HepG2 (cell line): ENCODE measurements around the gene TNFAIP8L2. TPM values are rescaled to one million over a fixed set of nuclear protein-coding genes. Genes with fewer than 3 reads are reported as not detected.

Experiments used
- ASH2L ChIP-seq: fragments of 300-600, 200-600 bp; sonication (generic); IDR thresholded peaks from 2 replicates; pipeline ENCODE4 v1.7.0; 2017; ENCODE audit warnings: low read depth, mild to moderate bottlenecking, moderate library complexity, mixed read lengths, low read length; ENCODE audit not compliant: insufficient read length
- CCAR2 ChIP-seq: fragments of 200-400 bp; formaldehyde crosslinking; optimal IDR thresholded peaks from 2 replicates; pipeline ENCODE3; 2018; ENCODE audit warnings: low read depth, mild to moderate bottlenecking, low read length, moderate library complexity
- CEBPB ChIP-seq: IDR thresholded peaks from 2 replicates; pipeline ENCODE4 v1.6.1; 2011; ENCODE audit warnings: low read depth, low read length, improper control_type of control experiment, borderline replicate concordance
- CHCHD3 ChIP-seq: sonication (generic); formaldehyde crosslinking; IDR thresholded peaks from 2 replicates; pipeline ENCODE4 v1.8.0; 2022; ENCODE audit warnings: mild to moderate bottlenecking, missing genetic modification reagents, moderate library complexity
- FOSL2 ChIP-seq: sonication (generic); formaldehyde crosslinking; IDR thresholded peaks from 2 replicates; pipeline ENCODE4 v1.4.0; 2020; ENCODE audit warnings: missing genetic modification reagents
- HNF4A ChIP-seq: sonication (generic); formaldehyde crosslinking; IDR thresholded peaks from 2 replicates; pipeline ENCODE4 v1.4.0; 2020; ENCODE audit warnings: missing genetic modification reagents
- NFATC3 ChIP-seq: sonication (generic); formaldehyde crosslinking; IDR thresholded peaks from 2 replicates; pipeline ENCODE4 v1.5.1; 2020; ENCODE audit warnings: mild to moderate bottlenecking, missing genetic modification reagents
- PHF21A ChIP-seq: sonication (generic); formaldehyde crosslinking; IDR thresholded peaks from 2 replicates; pipeline ENCODE4 v1.5.0; 2020; ENCODE audit warnings: mild to moderate bottlenecking, missing genetic modification reagents
- POLR2A ChIP-seq, 2 experiments: IDR thresholded peaks; 2 replicates each; pipeline ENCODE4 v1.6.1; 2011; ENCODE audit warnings: low read depth in 2 of 2, low read length in 2 of 2, mild to moderate bottlenecking in 1 of 2, moderate library complexity in 1 of 2; ENCODE audit not compliant: insufficient read depth in 1 of 2
- PRDM15 ChIP-seq: sonication (generic); formaldehyde crosslinking; IDR thresholded peaks from 2 replicates; pipeline ENCODE4 v1.4.0; 2020; ENCODE audit warnings: missing genetic modification reagents
- SNAI1 ChIP-seq: sonication (generic); formaldehyde crosslinking; IDR thresholded peaks from 2 replicates; pipeline ENCODE4 v1.5.0; 2020; ENCODE audit warnings: mild to moderate bottlenecking, missing genetic modification reagents, borderline replicate concordance
- TBX2 ChIP-seq: sonication (generic); formaldehyde crosslinking; IDR thresholded peaks from 2 replicates; pipeline ENCODE4 v1.5.0; 2020; ENCODE audit warnings: missing genetic modification reagents, mild to moderate bottlenecking, borderline replicate concordance
- TRIM24 ChIP-seq: sonication (generic); formaldehyde crosslinking; IDR thresholded peaks from 2 replicates; pipeline ENCODE4 v1.8.0; 2022; ENCODE audit warnings: mild to moderate bottlenecking, missing genetic modification reagents
- ZBTB21 ChIP-seq: sonication (generic); formaldehyde crosslinking; IDR thresholded peaks from 2 replicates; pipeline ENCODE4 v1.4.0; 2020; ENCODE audit warnings: missing genetic modification reagents
- ZFP37 ChIP-seq: sonication (generic); formaldehyde crosslinking; IDR thresholded peaks from 2 replicates; pipeline ENCODE4 v1.4.0; 2020; ENCODE audit warnings: missing genetic modification reagents, borderline replicate concordance
- ZFP82 ChIP-seq: sonication (generic); formaldehyde crosslinking; IDR thresholded peaks from 2 replicates; pipeline ENCODE4 v1.5.1; 2020; ENCODE audit warnings: mild to moderate bottlenecking, missing genetic modification reagents, borderline replicate concordance
- ZNF264 ChIP-seq: sonication (generic); formaldehyde crosslinking; IDR thresholded peaks from 2 replicates; pipeline ENCODE4 v1.4.0; 2020; ENCODE audit warnings: missing genetic modification reagents
- ZNF331 ChIP-seq: sonication (generic); formaldehyde crosslinking; IDR thresholded peaks from 2 replicates; pipeline ENCODE4 v1.4.0; 2020; ENCODE audit warnings: missing genetic modification reagents
- ZNF713 ChIP-seq: sonication (generic); formaldehyde crosslinking; IDR thresholded peaks from 2 replicates; pipeline ENCODE4 v1.4.0; 2020; ENCODE audit warnings: mild to moderate bottlenecking, missing genetic modification reagents
- ZNF740 ChIP-seq: sonication (generic); formaldehyde crosslinking; IDR thresholded peaks from 2 replicates; pipeline ENCODE4 v1.4.0; 2020; ENCODE audit warnings: missing genetic modification reagents
- polyA plus RNA-seq, 8 experiments: library from polyadenylated mRNA; depleted of rRNA in 3 of 8; stranded (reverse) in 7 of 8; unstranded in 1 of 8; fragments of >200 nt; fragmentation: Illumina TruSeq in 4 of 8; extraction: Trizol in 4 of 8; gene quantifications; 2 replicates each; pipeline versions ENCODE4 v1.2.1 to v1.2.3, GENCODE V29; 2011 to 2016; ENCODE audit warnings: low read depth in 4 of 8, missing spikeins in 1 of 8, mixed read lengths in 1 of 8; ENCODE audit not compliant: insufficient read depth in 1 of 8
- total RNA-seq, 5 experiments: library from RNA; depleted of rRNA; stranded (reverse); fragments of >200 nt; fragmentation: Illumina TruSeq; extraction: Trizol; gene quantifications; 2 replicates each; pipeline ENCODE4 v1.2.3, GENCODE V29; 2016; ENCODE audit warnings: low read depth in 1 of 5
- TF ChIP-seq, protein P1 (sequence below): IDR thresholded peaks from 2 replicates; pipeline ENCODE4 v1.6.1; 2016; ENCODE audit warnings: missing genetic modification reagents, missing compliant biosample characterization
- TF ChIP-seq, protein P2 (sequence below), 2 experiments: fragments of 450-650 bp in 1 of 2; sonication (generic) in 1 of 2; formaldehyde crosslinking; IDR thresholded peaks; 2 replicates each; pipeline versions ENCODE4 v1.5.0 to v1.8.0; 2020 to 2022; ENCODE audit warnings: mild to moderate bottlenecking in 1 of 2, missing genetic modification reagents in 1 of 2

Gene TNFAIP8L2
- total and polyA plus RNA-seq, 2 of the 13 experiments (the other 11 are each of a cell fraction or from before 2014, with no cell fraction given): not detected

- TF ChIP-seq ZFP82 (CRISPR knock-in tag) (no peak), NFATC3 (CRISPR knock-in tag) (no peak), ZBTB21 (CRISPR knock-in tag) (no peak), PHF21A (CRISPR knock-in tag) (no peak), ZNF713 (CRISPR knock-in tag) (no peak), ZNF331 (CRISPR knock-in tag) (no peak), CHCHD3 (CRISPR knock-in tag) (no peak), POLR2A (IDR thresholded peaks at IDR 0.05; ENCODE audit: insufficient read depth in 1 of 2, low read depth in 2 of 2, low read length in 2 of 2) (0 out of 4 replicates have a peak, but pooled peaks of 1 of the 2 experiments have one; percentile 22), ZFP37 (no peak), ASH2L (no peak), ZNF740 (CRISPR knock-in tag) (0 out of 2 replicates have a peak, but pooled peaks have one; percentile 22), TBX2 (no peak), FOSL2 (CRISPR knock-in tag) (0 out of 2 replicates have a peak, but pooled peaks have one; percentile 5), ZNF264 (CRISPR knock-in tag) (no peak), HNF4A (CRISPR knock-in tag) (no peak), CEBPB (peak; percentile 73; the same call in 1 of the 2 replicates), PRDM15 (CRISPR knock-in tag) (no peak), SNAI1 (no peak), CCAR2 (no peak), TRIM24 (CRISPR knock-in tag) (no peak)
- TF ChIP-seq, protein P1, sequence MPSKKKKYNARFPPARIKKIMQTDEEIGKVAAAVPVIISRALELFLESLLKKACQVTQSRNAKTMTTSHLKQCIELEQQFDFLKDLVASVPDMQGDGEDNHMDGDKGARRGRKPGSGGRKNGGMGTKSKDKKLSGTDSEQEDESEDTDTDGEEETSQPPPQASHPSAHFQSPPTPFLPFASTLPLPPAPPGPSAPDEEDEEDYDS (CRISPR knock-in tag): no peak
- TF ChIP-seq, protein P2, sequence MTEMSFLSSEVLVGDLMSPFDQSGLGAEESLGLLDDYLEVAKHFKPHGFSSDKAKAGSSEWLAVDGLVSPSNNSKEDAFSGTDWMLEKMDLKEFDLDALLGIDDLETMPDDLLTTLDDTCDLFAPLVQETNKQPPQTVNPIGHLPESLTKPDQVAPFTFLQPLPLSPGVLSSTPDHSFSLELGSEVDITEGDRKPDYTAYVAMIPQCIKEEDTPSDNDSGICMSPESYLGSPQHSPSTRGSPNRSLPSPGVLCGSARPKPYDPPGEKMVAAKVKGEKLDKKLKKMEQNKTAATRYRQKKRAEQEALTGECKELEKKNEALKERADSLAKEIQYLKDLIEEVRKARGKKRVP (CRISPR knock-in tag; IDR thresholded peaks at IDR 0.05): no peak
These were observed 43.6 kb downstream of the TNFAIP8L2 start (continued) for GRCh38 chr1:151199873-151200581.
